A549 (cell line): ENCODE results near the gene RNF183.

Source experiments
- CHD2 ChIP-seq: fragments of 150-350 bp; IDR thresholded peaks from 2 replicates; pipeline ENCODE4 v1.6.1; 2014; ENCODE audit warnings: low read length; ENCODE audit not compliant: partially characterized antibody
- CTCF ChIP-seq: fragments of >200 bp; sonication (Bioruptor Twin); formaldehyde crosslinking; IDR thresholded peaks from 3 replicates; pipeline ENCODE4 v1.5.1; 2016
- ELK1 ChIP-seq: fragments of 150-350 bp; IDR thresholded peaks from 2 replicates; pipeline ENCODE4 v1.6.1; 2014; ENCODE audit warnings: low read depth, mild to moderate bottlenecking, low read length
- EP300 ChIP-seq, 2 experiments: fragments of >200 bp; sonication (Bioruptor Twin); formaldehyde crosslinking; IDR thresholded peaks; 2 replicates in 1 of 2; 3 replicates in 1 of 2; pipeline ENCODE4 v1.6.1; 2016 to 2017
- ESRRA ChIP-seq: fragments of 150-350 bp; IDR thresholded peaks from 2 replicates; pipeline ENCODE4 v1.6.1; 2014; ENCODE audit warnings: mild to moderate bottlenecking, low read length, borderline replicate concordance
- HOXA7 ChIP-seq: fragments of 250-450 bp; sonication (Bioruptor Pico); IDR thresholded peaks from 2 replicates; pipeline ENCODE4 v1.5.0; 2020; ENCODE audit warnings: mild to moderate bottlenecking, moderate library complexity
- MAZ ChIP-seq: fragments of 150-350 bp; IDR thresholded peaks from 2 replicates; pipeline ENCODE4 v1.6.1; 2014; ENCODE audit warnings: antibody characterized with exemption, low read depth, low read length, borderline replicate concordance
- POLR2AphosphoS2 ChIP-seq: conservative IDR thresholded peaks from 2 replicates; pipeline ENCODE4 v1.6.1; 2012; ENCODE audit warnings: low read length, improper control_type of control experiment, inconsistent platforms
- RCOR1 ChIP-seq: fragments of 150-350 bp; IDR thresholded peaks from 2 replicates; pipeline ENCODE4 v1.6.1; 2014; ENCODE audit warnings: antibody characterized with exemption, low read length, low read depth
- RNF2 ChIP-seq: fragments of 200-600 bp; sonication (generic); IDR thresholded peaks from 2 replicates; pipeline ENCODE4 v1.6.1; 2016; ENCODE audit warnings: low read depth, mild to moderate bottlenecking, antibody characterized with exemption, moderate library complexity, borderline replicate concordance
- ZC3H11A ChIP-seq: fragments of 450-650 bp; IDR thresholded peaks from 2 replicates; pipeline ENCODE4 v1.6.1; 2014; ENCODE audit warnings: antibody characterized with exemption, mild to moderate bottlenecking
- TF ChIP-seq, protein P1 (sequence below): fragments of 450-650 bp; IDR thresholded peaks from 2 replicates; pipeline ENCODE4 v1.6.1; 2014; ENCODE audit warnings: antibody characterized with exemption

GRCh38 chr9:113296796-113297558, 6.2 kb downstream of the RNF183 start:
- TF ChIP-seq CTCF (no peak), MAZ (no peak), EP300 (IDR thresholded peaks at IDR 0.05) (no peak), ZC3H11A (no peak), RCOR1 (no peak), ELK1 (no peak), ESRRA (no peak), RNF2 (no peak), POLR2AphosphoS2 (no peak), CHD2 (no peak), HOXA7 (CRISPR knock-in tag) (no peak)
- TF ChIP-seq, protein P1, sequence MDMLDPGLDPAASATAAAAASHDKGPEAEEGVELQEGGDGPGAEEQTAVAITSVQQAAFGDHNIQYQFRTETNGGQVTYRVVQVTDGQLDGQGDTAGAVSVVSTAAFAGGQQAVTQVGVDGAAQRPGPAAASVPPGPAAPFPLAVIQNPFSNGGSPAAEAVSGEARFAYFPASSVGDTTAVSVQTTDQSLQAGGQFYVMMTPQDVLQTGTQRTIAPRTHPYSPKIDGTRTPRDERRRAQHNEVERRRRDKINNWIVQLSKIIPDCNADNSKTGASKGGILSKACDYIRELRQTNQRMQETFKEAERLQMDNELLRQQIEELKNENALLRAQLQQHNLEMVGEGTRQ = no peak
